Stomach (tissue), 9 donors: ENCODE data around the gene ZDHHC8. TPM values are rescaled to one million over a fixed set of nuclear protein-coding genes. Genes with fewer than 3 reads are reported as not detected.

Source experiments
- DNase-seq, 2 donors: peaks; one replicate each; pipeline versions ENCODE4 v3.0.0 to v3.0.0-alpha.2; 2013 to 2019
- H3K27ac ChIP-seq, 5 donors: fragments of 200-600 bp in 4 of 5; sonication (generic) in 4 of 5; one replicate each; pipeline ENCODE4 v1.5.1; 2013 to 2019; ENCODE audit warnings: mild to moderate bottlenecking in 1 of 5, moderate library complexity in 1 of 5
- H3K27me3 ChIP-seq, 3 donors: fragments of 200-600 bp; sonication (generic); one replicate each; pipeline ENCODE4 v1.5.1; 2017 to 2019; ENCODE audit warnings: mixed run types in 1 of 3
- H3K36me3 ChIP-seq, 4 donors: fragments of 200-600 bp; sonication (generic); 1 replicate in 3 of 4; 2 replicates in 1 of 4; pipeline ENCODE4 v1.5.1; 2016 to 2019
- H3K4me1 ChIP-seq, 4 donors: fragments of 200-600 bp; sonication (generic); one replicate each; pipeline ENCODE4 v1.5.1; 2016 to 2019
- H3K4me3 ChIP-seq, 4 donors: fragments of 200-600 bp; sonication (generic) in 3 of 4; one replicate each; pipeline ENCODE4 v1.5.1; 2016 to 2019; ENCODE audit warnings: mild to moderate bottlenecking in 1 of 4
- H3K9me3 ChIP-seq, 4 donors: fragments of 200-600 bp; sonication (generic); one replicate each; pipeline ENCODE4 v1.5.1; 2016 to 2019
- CTCF ChIP-seq, 7 experiments: fragments of 450-650 bp in 4 of 7; fragments of 200-600 bp in 3 of 7; sonication (generic) in 3 of 7; IDR thresholded peaks; one replicate each; pipeline ENCODE4 v1.5.1; 2016 to 2019; ENCODE audit warnings: antibody characterized with exemption in 7 of 7, control low read depth in 2 of 7, mild to moderate bottlenecking in 1 of 7
- EP300 ChIP-seq: sonication (generic); formaldehyde crosslinking; IDR thresholded peaks from one replicate; pipeline ENCODE4 v1.6.1; 2017; ENCODE audit warnings: antibody characterized with exemption
- POLR2A ChIP-seq, 4 donors: fragments of 450-650 bp; IDR thresholded peaks; one replicate each; pipeline ENCODE4 v1.6.1; 2016; ENCODE audit warnings: antibody characterized with exemption in 4 of 4, control low read depth in 2 of 4, mild to moderate bottlenecking in 1 of 4, moderate library complexity in 1 of 4
- POLR2AphosphoS5 ChIP-seq, 3 donors: sonication (generic); formaldehyde crosslinking; IDR thresholded peaks; one replicate each; pipeline ENCODE4 v1.6.1; 2016; ENCODE audit warnings: antibody characterized with exemption in 3 of 3
- WGBS, 5 donors: extraction: QIAGEN DNeasy Blood & Tissue Kit in 3 of 5; methylation state at CpG; one replicate each; pipeline versions ENCODE4 v1.1.5 to v1.1.7; 2013 to 2018; 5-methylcytosine and 5-hydroxymethylcytosine counted together
- intact Hi-C: fragments of 100-400 bp; cut with DNase I; formaldehyde crosslinking; loops from one replicate; pipeline ENCODE4 v1.15.1; 2023; ENCODE audit warnings: low total_unique reads
- polyA plus RNA-seq, 3 donors: library from polyadenylated mRNA; stranded (reverse); fragments of 200-250 nt; gene quantifications; one replicate each; pipeline ENCODE4 v1.2.3, GENCODE V29; 2013
- total RNA-seq, 5 donors: library from RNA; depleted of rRNA; stranded (reverse); fragments of >200 nt; gene quantifications; one replicate each; pipeline versions ENCODE4 v1.1.0 to v1.2.3, GENCODE V29; 2014 to 2016
- donor health status: healthy with polysubstance abuse.
- donor health status: Bipolar disorder and iron deficiency.
- donor health status: healthy.

ZDHHC8 gene
- total and polyA plus RNA-seq, 8 donors, result 3.2 to 228 (median 18.7) TPM

- Histone ChIP-seq H3K4me3 (no peak overlapping the region), H3K36me3 (peaks cover 52 to 88% (median 86%) of the 10 kb centered on the region in 4 donors), H3K27ac (no peak overlapping the region), H3K4me1 (peaks cover 6 to 37% (median 27%) of the 10 kb centered on the region in 4 donors), H3K9me3 (no peaks in the 10 kb centered on the region), H3K27me3 (no peaks in the 10 kb centered on the region)
- TF ChIP-seq EP300 (no peak), CTCF (IDR thresholded peaks at IDR 0.05) (no peak), POLR2AphosphoS5 (IDR thresholded peaks at IDR 0.05) (no peak), POLR2A (IDR thresholded peaks at IDR 0.05) (no peak)
- 91 to 94% (median 93%) methylated on average over 12 to 13 of the region's 13 CpGs for WGBS, 5 donors
- intact Hi-C loops, result no loop called here
- DNase-seq, result no peak
Measured at GRCh38 chr22:20123366-20124082, 8.1 kb upstream of the ZDHHC8 start.

- intact Hi-C loops, result no loop called here
- no peak overlapping the region for H3K27ac ChIP-seq
- H3K4me1 ChIP-seq, result peaks cover 0 to 32% (median 20%) of the 10 kb centered on the region in 4 donors
- H3K9me3 ChIP-seq, result no peaks in the 10 kb centered on the region
- no peak for DNase-seq
- TF ChIP-seq POLR2A (IDR thresholded peaks at IDR 0.05) (no peak), POLR2AphosphoS5 (IDR thresholded peaks at IDR 0.05) (no peak), EP300 (no peak), CTCF (IDR thresholded peaks at IDR 0.05) (no peak)
- H3K27me3 ChIP-seq, result no peaks in the 10 kb centered on the region
- WGBS, 5 donors, result 85 to 94% (median 88%) methylated on average over 8 to 11 of the region's 11 CpGs
- H3K36me3 ChIP-seq, result peaks cover 49 to 85% (median 82%) of the 10 kb centered on the region in 4 donors
- H3K4me3 ChIP-seq, result no peak overlapping the region
Measured at GRCh38 chr22:20124083-20124787, 7.4 kb upstream of the ZDHHC8 start.

- intact Hi-C loops, result no loop called here
- no peak overlapping the region for H3K4me3 ChIP-seq
- 80 to 87% (median 84%) methylated on average over 20 to 32 of the region's 32 CpGs for WGBS, 5 donors
- peaks cover under 1 to 31% (median 12%) of the 10 kb centered on the region in 4 donors for H3K4me1 ChIP-seq
- H3K27me3 ChIP-seq, result no peaks in the 10 kb centered on the region
- DNase-seq, result peak in 1 of 2 donors; percentile 40
- TF ChIP-seq POLR2A (IDR thresholded peaks at IDR 0.05) (no peak), EP300 (no peak), POLR2AphosphoS5 (IDR thresholded peaks at IDR 0.05) (no peak), CTCF (IDR thresholded peaks at IDR 0.05) (no peak)
- H3K9me3 ChIP-seq, result no peaks in the 10 kb centered on the region
- H3K36me3 ChIP-seq, result peaks cover 37 to 72% (median 70%) of the 10 kb centered on the region in 4 donors
- H3K27ac ChIP-seq, result no peak overlapping the region
Measured at GRCh38 chr22:20125201-20126174, 6.1 kb upstream of the ZDHHC8 start.
